ENCODE data around the gene KCNIP1.
"Not testable (repeated sequence)": the region's sequence is repeated elsewhere in the genome, so short reads cannot be mapped to it uniquely, and the experiment has no call there.

Gene KCNIP1

GRCh38 chr5:170756691-170757090 is 252.9 kb downstream of the KCNIP1 start:
- TF ChIP-seq CTCF (conservative IDR thresholded peaks at IDR 0.05; ENCODE audit: low read length) = no peak
- no peak overlapping the region for H3K4me3 ChIP-seq (ENCODE audit: low read length)
- DNase-seq (ENCODE audit: low read depth) = no peak

- DNase-seq (ENCODE audit: low read depth) = peak; percentile 48
- no peak overlapping the region for H3K4me3 ChIP-seq (ENCODE audit: low read length)
- no peak for TF ChIP-seq CTCF (conservative IDR thresholded peaks at IDR 0.05; ENCODE audit: low read length)
Measured at GRCh38 chr5:170757182-170757601, 253.4 kb downstream of the KCNIP1 start.

DNA sequence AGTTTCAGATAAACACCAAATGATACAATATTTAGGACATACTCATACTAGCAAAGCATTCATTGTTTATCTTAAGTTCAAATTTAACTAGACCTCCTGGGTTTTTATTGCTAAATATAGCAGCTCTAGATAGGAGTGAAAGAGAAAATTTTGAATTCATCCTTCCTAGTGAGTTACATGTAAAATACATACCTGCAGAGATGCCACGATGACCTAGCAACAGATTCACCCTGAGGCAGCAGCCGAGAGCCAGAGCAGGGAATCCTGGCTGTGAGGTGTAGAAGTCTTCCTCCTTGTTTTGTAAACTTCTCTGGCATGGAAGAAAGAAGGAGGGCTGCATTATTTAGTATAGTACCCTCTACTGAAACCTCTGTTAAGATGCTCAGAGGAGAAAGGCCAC is 253.8 kb downstream of the KCNIP1 start:
- no peak for DNase-seq (ENCODE audit: low read depth)
- TF ChIP-seq CTCF (conservative IDR thresholded peaks at IDR 0.05; ENCODE audit: low read length) = no peak
- H3K4me3 ChIP-seq (ENCODE audit: low read length) = no peak overlapping the region

- H3K4me3 ChIP-seq (ENCODE audit: low read length) = no peak overlapping the region
- no peak for TF ChIP-seq CTCF (conservative IDR thresholded peaks at IDR 0.05; ENCODE audit: low read length)
- DNase-seq (ENCODE audit: low read depth) = no peak
Measured at GRCh38 chr5:170758481-170758880, 254.7 kb downstream of the KCNIP1 start.

GRCh38 chr5:170760113-170760512 is 256.3 kb downstream of the KCNIP1 start:
- DNase-seq (ENCODE audit: low read depth) = no peak
- TF ChIP-seq CTCF (conservative IDR thresholded peaks at IDR 0.05; ENCODE audit: low read length) = no peak

DNA sequence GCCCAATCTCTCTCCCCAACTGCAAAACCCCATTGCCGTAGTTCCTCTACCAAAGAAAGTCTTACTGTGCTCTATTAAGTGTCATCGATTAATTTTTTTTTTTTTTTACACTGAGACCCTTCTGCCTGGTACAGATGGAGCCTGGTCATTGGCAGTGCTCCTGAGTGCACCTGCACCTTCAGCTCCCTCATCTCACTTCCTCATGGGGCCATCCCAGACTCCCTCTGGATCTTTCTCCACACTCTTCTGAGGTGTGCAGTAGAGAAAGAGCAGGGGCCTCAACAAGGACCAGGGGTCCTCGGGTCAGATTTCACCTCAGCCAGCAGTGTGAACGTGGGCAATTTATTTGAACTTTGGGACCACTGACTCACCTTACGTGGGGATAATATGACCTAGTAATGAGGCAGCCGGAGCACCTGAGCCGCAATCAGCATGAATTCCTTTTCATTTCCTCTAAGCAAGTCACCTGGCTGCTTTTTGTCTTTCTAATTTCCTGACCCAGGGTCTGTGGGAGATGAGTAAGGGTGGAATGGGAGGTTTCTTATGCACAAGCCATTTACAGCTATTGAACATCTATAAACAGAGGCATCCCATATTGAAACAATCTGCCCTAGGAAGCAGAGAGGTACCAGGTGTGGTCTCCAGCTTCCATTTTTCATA is 257.4 kb downstream of the KCNIP1 start:
- DNase-seq (ENCODE audit: low read depth) = no peak
- no peak overlapping the region for H3K4me3 ChIP-seq (ENCODE audit: low read length)
- TF ChIP-seq CTCF (conservative IDR thresholded peaks at IDR 0.05; ENCODE audit: low read length) = no peak

More at GRCh38 chr5:170760113-170760512, 256.3 kb downstream of the KCNIP1 start:
- H3K4me3 ChIP-seq (ENCODE audit: low read length) = no peak overlapping the region

DNA sequence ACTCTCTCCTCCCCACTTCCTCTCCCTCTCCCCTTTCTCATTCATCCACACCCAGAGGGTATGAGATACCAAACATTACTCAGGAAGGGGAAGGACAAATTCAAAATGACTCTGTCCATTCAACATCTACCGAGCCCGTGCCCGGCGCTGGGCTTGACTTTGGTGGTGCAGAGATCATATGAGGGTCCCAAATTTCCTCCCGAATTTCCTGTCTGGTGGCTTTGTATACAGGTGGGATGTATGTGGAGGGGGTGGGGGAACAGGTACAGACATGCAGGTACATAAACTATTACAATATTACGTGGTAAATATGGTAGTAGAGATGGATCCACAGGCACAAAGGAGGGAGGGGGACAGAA is 257.9 kb downstream of the KCNIP1 start:
- no peak for DNase-seq (ENCODE audit: low read depth)
- H3K4me3 ChIP-seq (ENCODE audit: low read length) = no peak overlapping the region
- no peak for TF ChIP-seq CTCF (conservative IDR thresholded peaks at IDR 0.05; ENCODE audit: low read length)

- DNase-seq (ENCODE audit: low read depth); H3K4me3 ChIP-seq (ENCODE audit: low read length): not testable (repeated sequence)
Measured at GRCh38 chr5:170762298-170762697, 258.5 kb downstream of the KCNIP1 start.

- not testable (repeated sequence) for H3K4me3 ChIP-seq (ENCODE audit: low read length); DNase-seq (ENCODE audit: low read depth)
Measured at GRCh38 chr5:170765868-170766267, 262.0 kb downstream of the KCNIP1 start.
